HG03066 (cell line): Measurements from ENCODE around the gene RGPD4.
"Not testable (repeated sequence)": the region's sequence is repeated elsewhere in the genome, so short reads cannot be mapped to it uniquely, and the experiment has no call there.

ENCODE experiments used
- ATAC-seq: cut with Tn5 transposase; IDR thresholded peaks from one replicate; pipeline ENCODE4 v1.9.1; 2021; ENCODE audit warnings: low read depth; ENCODE audit not compliant: unreplicated experiment

The RGPD4 gene

GRCh38 chr2:107916696-107917370, 90.1 kb downstream of the RGPD4 start:
- not testable (repeated sequence) for ATAC-seq

GRCh38 chr2:107927034-107927534, 100.4 kb downstream of the RGPD4 start:
- ATAC-seq: no peak

GRCh38 chr2:107931412-107931811, 104.7 kb downstream of the RGPD4 start:
- no peak for ATAC-seq

GRCh38 chr2:107932488-107932887, 105.8 kb downstream of the RGPD4 start:
- no peak for ATAC-seq

- ATAC-seq: no peak
Observed at GRCh38 chr2:107932979-107933378, 106.3 kb downstream of the RGPD4 start.

GRCh38 chr2:107936433-107937359, 110.0 kb downstream of the RGPD4 start:
- ATAC-seq: no peak
